ENCODE measurements around the gene LRRC66.

- TF ChIP-seq, protein P1, sequence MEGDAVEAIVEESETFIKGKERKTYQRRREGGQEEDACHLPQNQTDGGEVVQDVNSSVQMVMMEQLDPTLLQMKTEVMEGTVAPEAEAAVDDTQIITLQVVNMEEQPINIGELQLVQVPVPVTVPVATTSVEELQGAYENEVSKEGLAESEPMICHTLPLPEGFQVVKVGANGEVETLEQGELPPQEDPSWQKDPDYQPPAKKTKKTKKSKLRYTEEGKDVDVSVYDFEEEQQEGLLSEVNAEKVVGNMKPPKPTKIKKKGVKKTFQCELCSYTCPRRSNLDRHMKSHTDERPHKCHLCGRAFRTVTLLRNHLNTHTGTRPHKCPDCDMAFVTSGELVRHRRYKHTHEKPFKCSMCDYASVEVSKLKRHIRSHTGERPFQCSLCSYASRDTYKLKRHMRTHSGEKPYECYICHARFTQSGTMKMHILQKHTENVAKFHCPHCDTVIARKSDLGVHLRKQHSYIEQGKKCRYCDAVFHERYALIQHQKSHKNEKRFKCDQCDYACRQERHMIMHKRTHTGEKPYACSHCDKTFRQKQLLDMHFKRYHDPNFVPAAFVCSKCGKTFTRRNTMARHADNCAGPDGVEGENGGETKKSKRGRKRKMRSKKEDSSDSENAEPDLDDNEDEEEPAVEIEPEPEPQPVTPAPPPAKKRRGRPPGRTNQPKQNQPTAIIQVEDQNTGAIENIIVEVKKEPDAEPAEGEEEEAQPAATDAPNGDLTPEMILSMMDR (IDR thresholded peaks at IDR 0.05; ENCODE audit: control extremely low read depth in 1 of 3, insufficient read depth in 1 of 3, low read depth in 1 of 3, low read length in 3 of 3), result no peak
- TF ChIP-seq SP2 (IDR thresholded peaks at IDR 0.05; ENCODE audit: low read length) (no peak), TBP (IDR thresholded peaks at IDR 0.05; ENCODE audit: low read depth, low read length) (peak; percentile 83), RFX5 (IDR thresholded peaks at IDR 0.05; ENCODE audit: borderline replicate concordance, low read depth, low read length) (no peak), POLR2A (IDR thresholded peaks at IDR 0.05; ENCODE audit: control extremely low read depth in 1 of 2, low read depth in 2 of 2, low read length in 2 of 2) (peak; percentile 61 to 77), TAF1 (IDR thresholded peaks at IDR 0.05; ENCODE audit: low read depth, low read length) (peak; percentile 71), TEAD4 (IDR thresholded peaks at IDR 0.05; ENCODE audit: low read depth, low read length) (no peak)
Observed at GRCh38 chr4:52051615-52052474, 31.7 kb upstream of the LRRC66 start.
